Endometrial microvascular endothelial cells (primary cell): ENCODE data around the gene DOCK10. TPM values are rescaled to one million over a fixed set of nuclear protein-coding genes. Genes with fewer than 3 reads are reported as not detected.
"Not testable (repeated sequence)": the region's sequence is repeated elsewhere in the genome, so short reads cannot be mapped to it uniquely, and the experiment has no call there.

Experiments used
- in situ Hi-C: cut with HindIII; loops from 2 replicates; pipeline ENCODE4 v1.10.0; 2017; ENCODE audit warnings: low sequenced_read_pairs, low pct_unique_long_range_greater_than_20kb; ENCODE audit errors: inconsistent ontology term
- total RNA-seq: library from RNA; depleted of rRNA; stranded (reverse); fragments of >200 nt; gene quantifications from one replicate; pipeline ENCODE4 v1.2.3, GENCODE V29; 2015; ENCODE audit errors: inconsistent ontology term

DOCK10 gene
- total RNA-seq, 1 donor from 2014 or later = 16.0 TPM

- in situ Hi-C loops = no loop called here
Observed at GRCh38 chr2:224934526-224935188, 107.6 kb downstream of the DOCK10 start.

- in situ Hi-C loops = no loop called here
Observed at GRCh38 chr2:224933431-224933830, 108.8 kb downstream of the DOCK10 start.

GRCh38 chr2:224932522-224932921 is 109.7 kb downstream of the DOCK10 start:
- in situ Hi-C loops = no loop called here

GRCh38 chr2:224931956-224932355 is 110.3 kb downstream of the DOCK10 start:
- in situ Hi-C loops = no loop called here

- in situ Hi-C loops = no loop called here
Observed at GRCh38 chr2:224930990-224931389, 111.3 kb downstream of the DOCK10 start.

GRCh38 chr2:224930124-224930523 is 112.1 kb downstream of the DOCK10 start:
- in situ Hi-C loops = no loop called here

- in situ Hi-C loops = no loop called here
Observed at GRCh38 chr2:224929512-224929911, 112.8 kb downstream of the DOCK10 start.

GRCh38 chr2:224927646-224928173 is 114.6 kb downstream of the DOCK10 start:
- in situ Hi-C loops = no loop called here

GRCh38 chr2:224927011-224927410 is 115.3 kb downstream of the DOCK10 start:
- in situ Hi-C loops = no loop called here

GRCh38 chr2:224925810-224926100 is 116.5 kb downstream of the DOCK10 start:
- in situ Hi-C loops = no loop called here

- in situ Hi-C loops = no loop called here
Observed at GRCh38 chr2:224925061-224925809, 117.0 kb downstream of the DOCK10 start.

- in situ Hi-C loops = no loop called here
Observed at GRCh38 chr2:224924631-224925030, 117.6 kb downstream of the DOCK10 start.

- in situ Hi-C loops = no loop called here
Observed at GRCh38 chr2:224922142-224922727, 120.0 kb downstream of the DOCK10 start.

GRCh38 chr2:224919472-224920110 is 122.7 kb downstream of the DOCK10 start:
- in situ Hi-C loops = no loop called here

- in situ Hi-C loops = no loop called here
Observed at GRCh38 chr2:224918626-224919471, 123.4 kb downstream of the DOCK10 start.

- in situ Hi-C loops = not testable (repeated sequence)
Observed at GRCh38 chr2:224917246-224917645, 125.0 kb downstream of the DOCK10 start.

- in situ Hi-C loops = no loop called here
Observed at GRCh38 chr2:224915136-224915535, 127.1 kb downstream of the DOCK10 start.

GRCh38 chr2:224910574-224910925 is 131.7 kb downstream of the DOCK10 start:
- in situ Hi-C loops = no loop called here
